ENCODE measurements around the gene NAV3. TPM values are rescaled to one million over a fixed set of nuclear protein-coding genes. Genes with fewer than 3 reads are reported as not detected.

NAV3 gene
- total and polyA plus RNA-seq, 10 donors = 0.74 to 111 (median 40.4) TPM

GRCh38 chr12:77946541-77947061 lies 115.9 kb downstream of the NAV3 start:
- peak overlapping the region in 3 of 8 donors; percentile 36 to 45 (median 43) for H3K27ac ChIP-seq
- no peak overlapping the region for H3K4me3 ChIP-seq
- H3K9me3 ChIP-seq = peaks cover 0 to 5% (median 0%) of the 10 kb centered on the region in 8 donors
- no peak for DNase-seq
- H3K27me3 ChIP-seq (replicated peaks in 1 of 7) = no peaks in the 10 kb centered on the region
- TF ChIP-seq POLR2AphosphoS5 (IDR thresholded peaks at IDR 0.05) = no peak
- TF ChIP-seq CTCF (IDR thresholded peaks at IDR 0.05 in 8 of 11, conservative IDR thresholded peaks at IDR 0.05 in 3 of 11) = no peak
- TF ChIP-seq POLR2A (IDR thresholded peaks at IDR 0.05) = no peak
- intact Hi-C loops (cut with DNase I; ENCODE audit: low total_unique reads) = no loop called here
- 48 to 67% (median 59%) methylated on average over 2 of the region's 2 CpGs for WGBS, 5 donors
- H3K4me1 ChIP-seq = peaks cover 0 to 10% (median 0%) of the 10 kb centered on the region in 6 donors
- no peaks in the 10 kb centered on the region for H3K36me3 ChIP-seq

GRCh38 chr12:77947330-77947729 lies 116.6 kb downstream of the NAV3 start:
- H3K9me3 ChIP-seq = peaks cover 0 to 5% (median 0%) of the 10 kb centered on the region in 8 donors
- H3K4me3 ChIP-seq = no peak overlapping the region
- DNase-seq = no peak
- intact Hi-C loops (cut with DNase I; ENCODE audit: low total_unique reads) = no loop called here
- H3K36me3 ChIP-seq = no peaks in the 10 kb centered on the region
- peaks cover 0 to 10% (median 0%) of the 10 kb centered on the region in 6 donors for H3K4me1 ChIP-seq
- TF ChIP-seq CTCF (IDR thresholded peaks at IDR 0.05 in 8 of 11, conservative IDR thresholded peaks at IDR 0.05 in 3 of 11) = no peak
- TF ChIP-seq POLR2AphosphoS5 (IDR thresholded peaks at IDR 0.05) = no peak
- no peak for TF ChIP-seq POLR2A (IDR thresholded peaks at IDR 0.05)
- H3K27ac ChIP-seq = peak overlapping the region in 3 of 8 donors; percentile 36 to 45 (median 36)
- H3K27me3 ChIP-seq (replicated peaks in 1 of 7) = no peaks in the 10 kb centered on the region

DNA sequence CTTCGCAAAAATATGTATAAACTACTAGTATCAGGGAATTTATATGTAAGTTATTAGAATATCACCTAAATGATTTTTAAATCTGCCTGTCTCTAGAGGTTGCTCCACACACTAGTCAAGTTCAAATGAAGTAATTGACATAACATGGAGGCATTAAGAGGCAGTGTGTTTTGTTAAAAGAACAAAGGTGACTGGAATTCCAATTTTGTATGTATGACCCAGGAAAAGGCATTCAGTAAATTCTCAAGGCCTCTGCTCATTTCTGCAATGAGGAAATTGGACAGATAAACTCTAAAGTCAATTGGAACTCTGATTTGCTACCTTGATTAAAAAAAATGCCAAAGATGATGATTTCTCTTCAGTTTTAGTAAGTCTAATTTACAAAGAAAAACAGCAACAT lies 117.1 kb downstream of the NAV3 start:
- TF ChIP-seq CTCF (IDR thresholded peaks at IDR 0.05 in 8 of 11, conservative IDR thresholded peaks at IDR 0.05 in 3 of 11) = no peak
- TF ChIP-seq POLR2AphosphoS5 (IDR thresholded peaks at IDR 0.05) = no peak
- TF ChIP-seq POLR2A (IDR thresholded peaks at IDR 0.05) = no peak
- Histone ChIP-seq H3K36me3 (no peaks in the 10 kb centered on the region), H3K4me1 (peaks cover 0 to 10% (median 0%) of the 10 kb centered on the region in 6 donors), H3K4me3 (no peak overlapping the region), H3K27me3 (replicated peaks in 1 of 7) (no peaks in the 10 kb centered on the region), H3K9me3 (peaks cover 0 to 5% (median 0%) of the 10 kb centered on the region in 8 donors), H3K27ac (peak overlapping the region in 2 of 8 donors; percentile 36 to 45)
- intact Hi-C loops (cut with DNase I; ENCODE audit: low total_unique reads) = no loop called here
- 82 to 91% (median 89%) methylated on average over 1 of the region's 1 CpG for WGBS, 5 donors
- DNase-seq = no peak

GRCh38 chr12:77949943-77950342 lies 119.2 kb downstream of the NAV3 start:
- intact Hi-C loops (cut with DNase I; ENCODE audit: low total_unique reads) = no loop called here
- Histone ChIP-seq H3K4me1 (peaks cover 0 to 4% (median 0%) of the 10 kb centered on the region in 6 donors), H3K27ac (no peak overlapping the region), H3K9me3 (peaks cover 0 to 5% (median 0%) of the 10 kb centered on the region in 8 donors), H3K36me3 (no peaks in the 10 kb centered on the region), H3K27me3 (replicated peaks in 1 of 7) (no peaks in the 10 kb centered on the region), H3K4me3 (no peak overlapping the region)
- DNase-seq = no peak
- TF ChIP-seq POLR2AphosphoS5 (IDR thresholded peaks at IDR 0.05) (no peak), CTCF (IDR thresholded peaks at IDR 0.05 in 8 of 11, conservative IDR thresholded peaks at IDR 0.05 in 3 of 11) (no peak), POLR2A (IDR thresholded peaks at IDR 0.05) (no peak)

Measured in spleen (tissue), 11 donors.